SK-N-SH (cell line): ENCODE measurements around the gene CFAP74. TPM values are rescaled to one million over a fixed set of nuclear protein-coding genes. Genes with fewer than 3 reads are reported as not detected.

ENCODE experiments used
- CTCF ChIA-PET: fragments of 300-600, 350-600 bp; formaldehyde crosslinking; extraction: SDS; loops from one replicate; lab custom pipeline; 2021; lab: Yijun Ruan, JAX
- POLR2A ChIA-PET: fragments of 350-600 bp; sonication (Branson Sonifier 250); formaldehyde crosslinking; extraction: SDS; loops from one replicate; lab custom pipeline; 2020; ENCODE audit warnings: antibody characterized with exemption, inconsistent platforms; lab: Yijun Ruan, JAX
- DNase-seq: peaks from one replicate; pipeline ENCODE4 v3.0.0; 2012
- H2AFZ ChIP-seq: fragments of 200-600 bp; sonication (generic); 2 replicates; pipeline ENCODE4 v1.8.1; 2016; ENCODE audit warnings: antibody characterized with exemption, mild to moderate bottlenecking, low read depth
- H3F3A ChIP-seq: fragments of 200-600 bp; sonication (generic); replicated peaks from 2 replicates; pipeline ENCODE3; 2016; ENCODE audit warnings: antibody characterized with exemption, mild to moderate bottlenecking; ENCODE audit not compliant: insufficient read depth
- H3K27ac ChIP-seq, 2 experiments: fragments of 200-500 bp in 1 of 2; fragments of 200-600 bp in 1 of 2; sonication (Bioruptor generic) in 1 of 2; sonication (generic), shearing (Covaris generic) in 1 of 2; 2 replicates each; pipeline versions ENCODE4 v1.5.1 to v1.6.1; 2014 to 2016; ENCODE audit warnings: low read depth in 2 of 2, inconsistent platforms in 1 of 2, low read length in 1 of 2, mild to moderate bottlenecking in 1 of 2, mixed read lengths in 1 of 2
- H3K27me3 ChIP-seq: fragments of 200-600 bp; sonication (generic), shearing (Covaris generic); 2 replicates; pipeline ENCODE4 v1.6.1; 2016; ENCODE audit warnings: mixed run types; ENCODE audit not compliant: insufficient read depth
- H3K36me3 ChIP-seq, 2 experiments: fragments of 200-500 bp in 1 of 2; fragments of 200-600 bp in 1 of 2; sonication (Bioruptor generic) in 1 of 2; sonication (generic) in 1 of 2; replicated peaks in 1 of 2; 2 replicates each; pipeline versions ENCODE3 to v1.5.1; 2014 to 2016; ENCODE audit warnings: low read length in 1 of 2, mild to moderate bottlenecking in 1 of 2; ENCODE audit not compliant: insufficient read depth in 2 of 2, control insufficient read depth in 1 of 2
- H3K4me1 ChIP-seq, 2 experiments: fragments of 200-500 bp in 1 of 2; fragments of 200-600 bp in 1 of 2; sonication (Bioruptor generic) in 1 of 2; sonication (generic), shearing (Covaris generic) in 1 of 2; 2 replicates each; pipeline versions ENCODE4 v1.5.1 to v1.6.1; 2014 to 2016; ENCODE audit warnings: low read depth in 1 of 2, low read length in 1 of 2, mixed run types in 1 of 2; ENCODE audit not compliant: insufficient read depth in 2 of 2, control insufficient read depth in 1 of 2
- H3K4me2 ChIP-seq: fragments of 200-600 bp; sonication (generic), shearing (Covaris generic); 2 replicates; pipeline ENCODE4 v1.6.1; 2017; ENCODE audit warnings: mixed run types
- H3K4me3 ChIP-seq, 2 experiments: fragments of 200-500 bp in 1 of 2; fragments of 200-600 bp in 1 of 2; sonication (Bioruptor generic) in 1 of 2; sonication (generic), shearing (Covaris generic) in 1 of 2; 2 replicates each; pipeline versions ENCODE4 v1.5.1 to v1.8.1; 2014 to 2016; ENCODE audit warnings: low read depth in 2 of 2, inconsistent platforms in 1 of 2, low read length in 1 of 2, mild to moderate bottlenecking in 1 of 2, mixed read lengths in 1 of 2, moderate library complexity in 1 of 2
- H3K79me2 ChIP-seq: fragments of 200-600 bp; sonication (generic); 2 replicates; pipeline ENCODE4 v1.8.1; 2017; ENCODE audit warnings: mild to moderate bottlenecking; ENCODE audit not compliant: insufficient read depth
- H3K9ac ChIP-seq: fragments of 200-600 bp; sonication (generic); 2 replicates; pipeline ENCODE4 v1.6.1; 2017; ENCODE audit warnings: mixed run types
- H3K9me2 ChIP-seq: fragments of 200-600 bp; sonication (generic); 2 replicates; pipeline ENCODE4 v1.6.1; 2017; ENCODE audit warnings: mixed run types
- H3K9me3 ChIP-seq: fragments of 200-600 bp; sonication (generic); 2 replicates; pipeline ENCODE4 v1.6.1; 2017; ENCODE audit warnings: mixed run types, mild to moderate bottlenecking, moderate library complexity
- H4K20me1 ChIP-seq: fragments of 200-600 bp; sonication (generic); 2 replicates; pipeline ENCODE4 v1.6.1; 2017; ENCODE audit warnings: mild to moderate bottlenecking, mixed run types; ENCODE audit not compliant: insufficient read depth
- CTCF ChIP-seq: fragments of 200-600 bp; sonication (generic); IDR thresholded peaks from 2 replicates; pipeline ENCODE4 v1.6.1; 2017; ENCODE audit warnings: antibody characterized with exemption, mild to moderate bottlenecking, moderate library complexity
- EP300 ChIP-seq, 2 experiments: IDR thresholded peaks; 2 replicates each; pipeline versions ENCODE4 v1.4.0 to v1.6.1; 2012; ENCODE audit warnings: borderline replicate concordance in 1 of 2, low read depth in 1 of 2, low read length in 1 of 2
- FOXJ3 ChIP-seq: sonication (generic); formaldehyde crosslinking; IDR thresholded peaks from 2 replicates; pipeline ENCODE4 v1.5.1; 2020; ENCODE audit warnings: mild to moderate bottlenecking, missing genetic modification reagents
- FOXM1 ChIP-seq: IDR thresholded peaks from 2 replicates; pipeline ENCODE4 v1.4.0; 2012; ENCODE audit warnings: low read depth, mild to moderate bottlenecking
- GATA2 ChIP-seq: sonication (generic); formaldehyde crosslinking; IDR thresholded peaks from 2 replicates; pipeline ENCODE4 v1.5.0; 2020; ENCODE audit warnings: mild to moderate bottlenecking, missing genetic modification reagents
- IRF3 ChIP-seq: fragments of 150-350 bp; IDR thresholded peaks from 2 replicates; pipeline ENCODE4 v1.6.1; 2016; ENCODE audit warnings: mild to moderate bottlenecking, low read depth, low read length
- MAX ChIP-seq: IDR thresholded peaks from 2 replicates; pipeline ENCODE4 v1.4.0; 2012; ENCODE audit warnings: low read depth
- MEF2A ChIP-seq: IDR thresholded peaks from 2 replicates; pipeline ENCODE4 v1.4.0; 2012; ENCODE audit warnings: low read depth, borderline replicate concordance
- MXI1 ChIP-seq: IDR thresholded peaks from 2 replicates; pipeline ENCODE4 v1.6.1; 2012; ENCODE audit warnings: mild to moderate bottlenecking, low read depth, low read length, improper control_type of control experiment
- NFIC ChIP-seq: IDR thresholded peaks from 2 replicates; pipeline ENCODE4 v1.4.0; 2012; ENCODE audit warnings: borderline replicate concordance
- NRF1 ChIP-seq: IDR thresholded peaks from 2 replicates; pipeline ENCODE4 v1.6.1; 2012; ENCODE audit warnings: low read depth, mild to moderate bottlenecking, low read length
- RCOR1 ChIP-seq: fragments of 150-350 bp; IDR thresholded peaks from 2 replicates; pipeline ENCODE4 v1.6.1; 2017; ENCODE audit warnings: antibody characterized with exemption, low read length
- RFX5 ChIP-seq: IDR thresholded peaks from 2 replicates; pipeline ENCODE4 v1.6.1; 2012; ENCODE audit warnings: mild to moderate bottlenecking, improper control_type of control experiment, low read length
- RXRA ChIP-seq: IDR thresholded peaks from 2 replicates; pipeline ENCODE4 v1.4.0; 2012; ENCODE audit warnings: low read depth, mild to moderate bottlenecking, borderline replicate concordance
- SIN3A ChIP-seq: IDR thresholded peaks from 2 replicates; pipeline ENCODE4 v1.6.1; 2012; ENCODE audit warnings: low read depth, mild to moderate bottlenecking, low read length, moderate library complexity, borderline replicate concordance
- SMC3 ChIP-seq: IDR thresholded peaks from 2 replicates; pipeline ENCODE4 v1.6.1; 2012; ENCODE audit warnings: low read depth, low read length, improper control_type of control experiment
- TAF1 ChIP-seq: IDR thresholded peaks from 2 replicates; pipeline ENCODE4 v1.6.1; 2012; ENCODE audit warnings: low read depth, mild to moderate bottlenecking, low read length, moderate library complexity, borderline replicate concordance
- TCF12 ChIP-seq: IDR thresholded peaks from 2 replicates; pipeline ENCODE4 v1.4.0; 2012
- USF1 ChIP-seq: IDR thresholded peaks from 2 replicates; pipeline ENCODE4 v1.4.0; 2012; ENCODE audit warnings: low read depth, borderline replicate concordance
- WGBS: methylation state at CpG from one replicate; pipeline ENCODE4 v1.1.6; 2017; ENCODE audit warnings: low lambda C conversion rate; 5-methylcytosine and 5-hydroxymethylcytosine counted together
- polyA plus RNA-seq, 3 experiments: library from polyadenylated mRNA; depleted of rRNA; stranded (reverse); fragments of >200 nt; gene quantifications; 2 replicates each; pipeline ENCODE4 v1.2.3, GENCODE V29; 2012

Gene CFAP74
- polyA plus RNA-seq, 1 of the 3 experiments (the other 2 are of a cell fraction) = not detected

- no peaks in the 10 kb centered on the region for H3K79me2 ChIP-seq
- TF ChIP-seq SIN3A (no peak), TCF12 (no peak), CTCF (no peak), USF1 (no peak), RXRA (no peak)
- H3K4me2 ChIP-seq = no peak overlapping the region
- no peak overlapping the region for H3K27ac ChIP-seq
- H3K4me1 ChIP-seq = no peaks in the 10 kb centered on the region; a peak in 1 of 4 replicates
- H3K9me3 ChIP-seq = no peaks in the 10 kb centered on the region
- H3K36me3 ChIP-seq = no peaks in the 10 kb centered on the region
- ChIA-PET POLR2A (interaction anchor here (1.1 kb wide), 1 partner anchor 9 kb away, joined by 3 read pairs; no protein-coding TSS in a partner anchor), CTCF (interaction anchor here (1.0 to 8.3 kb wide), 6 partner anchors 9 to 133 kb away, joined by 3 to 268 read pairs (median 4); no protein-coding TSS in a partner anchor)
- H3K4me3 ChIP-seq = no peak overlapping the region
- H3K27me3 ChIP-seq = no peaks in the 10 kb centered on the region
- H2AFZ ChIP-seq = no peak overlapping the region
- no peak for DNase-seq
- 80% methylated on average over 1 of the region's 15 CpGs for WGBS
- no peaks in the 10 kb centered on the region for H4K20me1 ChIP-seq
- no peaks in the 10 kb centered on the region for H3F3A ChIP-seq
- H3K9me2 ChIP-seq = no peaks in the 10 kb centered on the region
- no peak overlapping the region for H3K9ac ChIP-seq
Observed at GRCh38 chr1:2041305-2041704, 37.7 kb upstream of the CFAP74 start.

- H3K9ac ChIP-seq = no peak overlapping the region
- no peak for DNase-seq
- no peak overlapping the region for H3K27ac ChIP-seq
- H3K4me3 ChIP-seq = no peak overlapping the region
- 71% methylated on average over 8 of the region's 8 CpGs for WGBS
- H4K20me1 ChIP-seq = no peaks in the 10 kb centered on the region
- H3K4me2 ChIP-seq = no peak overlapping the region
- ChIA-PET CTCF (interaction anchor here (1.1 to 8.3 kb wide), 2 partner anchors 80 to 95 kb away, joined by 4 to 268 read pairs; no protein-coding TSS in a partner anchor), POLR2A (no interaction called here)
- H3K79me2 ChIP-seq = no peaks in the 10 kb centered on the region
- H3K27me3 ChIP-seq = no peaks in the 10 kb centered on the region
- no peak overlapping the region for H2AFZ ChIP-seq
- H3F3A ChIP-seq = no peaks in the 10 kb centered on the region
- no peaks in the 10 kb centered on the region; a peak in 1 of 4 replicates for H3K4me1 ChIP-seq
- H3K9me3 ChIP-seq = no peaks in the 10 kb centered on the region
- no peaks in the 10 kb centered on the region for H3K36me3 ChIP-seq
- H3K9me2 ChIP-seq = no peaks in the 10 kb centered on the region
- TF ChIP-seq SMC3 (no peak), TCF12 (no peak), MXI1 (no peak), MEF2A (no peak), RCOR1 (no peak), TAF1 (no peak), CTCF (no peak), USF1 (no peak), RFX5 (no peak), EP300 (IDR thresholded peaks at IDR 0.05; ENCODE audit: borderline replicate concordance in 1 of 2, low read depth in 1 of 2, low read length in 1 of 2) (no peak), GATA2 (CRISPR knock-in tag) (no peak), NRF1 (no peak), FOXM1 (no peak), MAX (no peak), FOXJ3 (CRISPR knock-in tag) (no peak), SIN3A (no peak), IRF3 (no peak), NFIC (no peak)
Observed at GRCh38 chr1:2039251-2039650, 35.7 kb upstream of the CFAP74 start.
